DMS53 treated with DMSO at 0.1 percent for 48 hours (cell line): Measurements from ENCODE around the gene ST6GALNAC4.
A peak's percentile ranks its signal among the peaks of the same experiment; 100 is the strongest.

ENCODE experiments used
- DNase-seq: peaks from one replicate; lab custom pipeline; 2025; ENCODE audit not compliant: unreplicated experiment; lab: John Stamatoyannopoulos, UW

Gene ST6GALNAC4

DNA sequence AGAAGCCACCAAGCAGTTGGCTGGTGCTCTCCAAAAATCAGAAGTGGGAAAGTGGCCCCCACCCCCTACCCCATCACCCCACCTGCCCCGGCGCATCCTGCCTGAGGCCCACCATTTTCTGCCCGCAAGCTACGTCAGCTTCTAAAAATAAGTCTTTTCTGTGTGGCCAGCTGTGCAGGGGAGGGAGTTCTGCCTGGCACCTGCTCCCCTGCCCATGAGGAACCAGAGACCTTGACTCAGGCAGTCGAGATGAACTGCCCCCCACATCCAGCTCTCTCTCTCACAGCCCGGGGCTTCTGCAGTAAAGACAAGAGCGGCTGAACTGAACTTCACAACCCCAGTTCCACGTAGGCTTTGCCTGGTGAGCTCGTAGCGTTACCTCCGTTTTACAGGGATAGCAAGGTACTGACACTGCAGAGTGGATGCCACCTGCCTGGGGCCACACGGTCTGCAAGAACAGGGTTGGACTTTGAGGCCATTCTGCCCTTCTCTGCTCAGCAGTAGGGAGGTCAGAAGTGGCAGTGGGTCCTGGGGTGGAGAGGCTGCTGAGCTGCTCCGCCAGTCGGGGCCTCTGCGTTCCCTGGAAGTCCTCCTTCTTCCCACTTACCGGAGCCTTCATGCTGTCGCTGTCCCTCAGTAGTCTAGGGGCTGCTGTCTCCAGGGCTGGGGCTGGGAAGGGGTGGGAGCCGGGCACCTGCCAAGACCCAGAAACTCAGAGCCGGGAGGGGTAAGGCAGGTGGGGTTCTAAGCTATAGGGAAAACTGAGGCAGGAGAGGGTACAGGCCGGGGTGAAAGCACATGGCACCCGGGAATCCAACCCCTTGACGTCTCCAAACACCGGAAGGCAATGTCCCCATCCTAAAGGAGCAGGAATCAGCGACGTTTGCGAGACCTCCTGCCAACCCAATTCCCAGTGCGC is 781 bp downstream of the ST6GALNAC4 start:
- peak; percentile 76 for DNase-seq

DNA sequence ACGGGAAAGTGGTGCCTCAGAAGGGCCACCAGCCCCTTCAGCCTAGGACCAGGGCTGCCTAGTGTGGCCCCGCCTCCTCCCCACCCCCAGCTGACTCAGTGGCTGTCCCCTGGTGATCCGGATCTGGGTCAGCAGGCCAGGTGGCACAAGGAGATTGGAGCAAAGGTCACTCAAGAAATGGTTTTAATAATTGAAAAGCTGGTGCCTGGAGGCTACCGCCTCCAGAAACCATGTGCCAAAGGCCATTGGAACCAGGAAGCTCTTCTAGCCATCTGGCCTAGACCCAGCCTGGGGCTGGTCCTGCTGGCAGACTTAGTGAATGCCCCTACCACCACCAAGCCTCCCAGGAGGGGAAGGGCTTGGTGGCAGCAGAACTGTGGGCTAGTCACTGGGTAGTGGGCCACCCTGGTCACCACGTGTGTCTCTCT is 1.5 kb downstream of the ST6GALNAC4 start:
- no peak for DNase-seq

DNA sequence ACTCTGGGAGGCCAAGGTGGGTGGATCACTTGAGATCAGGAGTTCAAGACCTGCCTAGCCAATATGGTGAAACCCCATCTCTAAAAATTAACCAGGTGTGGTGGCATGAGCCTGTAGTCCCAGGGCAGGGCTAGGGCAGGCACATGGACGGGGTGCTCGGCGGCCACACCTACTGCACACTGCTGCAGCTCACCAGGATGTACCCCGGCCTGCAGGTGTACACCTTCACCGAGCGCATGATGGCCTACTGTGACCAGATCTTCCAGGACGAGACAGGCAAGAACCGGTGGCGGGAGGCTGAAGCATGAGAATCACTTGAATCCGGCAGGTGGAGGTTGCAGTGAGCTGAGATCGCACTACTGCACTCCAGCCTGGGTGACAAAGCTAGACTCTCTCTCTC is 3.2 kb downstream of the ST6GALNAC4 start:
- no peak for DNase-seq

DNA sequence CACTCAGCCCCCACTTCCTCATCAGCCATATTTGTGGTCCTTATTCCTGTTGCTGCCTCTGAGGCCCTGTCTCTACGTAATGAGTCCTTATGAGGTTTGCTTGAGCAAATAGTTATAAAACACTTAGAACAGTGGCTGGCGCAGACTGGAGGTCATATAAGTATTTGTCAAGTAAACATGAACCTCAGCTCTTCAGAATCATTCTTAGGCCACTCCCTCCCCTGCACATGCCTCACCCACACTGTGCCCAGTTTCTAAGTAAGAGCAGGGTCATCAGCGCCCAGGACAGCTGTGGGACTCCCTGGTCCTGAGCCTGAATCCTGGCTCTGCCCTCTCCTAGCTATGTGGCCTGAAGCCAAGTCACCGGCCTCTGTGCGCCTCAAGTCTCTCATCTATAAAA is 4.0 kb downstream of the ST6GALNAC4 start:
- DNase-seq = peak; percentile 92

DNA sequence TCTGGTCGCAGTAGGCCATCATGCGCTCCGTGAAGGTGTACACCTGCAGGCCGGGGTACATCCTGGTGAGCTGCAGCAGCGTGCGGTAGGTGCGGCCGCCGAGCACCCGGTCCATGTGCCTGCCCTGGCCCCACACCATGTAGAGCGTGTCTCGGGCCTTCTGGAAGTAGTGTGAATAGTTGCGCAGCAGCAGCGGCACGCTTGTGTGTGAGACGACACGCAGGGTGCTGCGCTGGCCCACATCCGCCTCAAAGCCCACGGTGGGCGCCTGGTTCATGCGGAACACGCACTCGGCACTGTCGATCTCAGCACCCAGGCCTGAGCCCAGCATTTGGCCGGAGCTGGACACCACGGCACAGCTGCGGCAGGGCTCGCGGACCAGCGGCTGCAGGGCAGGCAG is 4.5 kb downstream of the ST6GALNAC4 start:
- DNase-seq = no peak

DNA sequence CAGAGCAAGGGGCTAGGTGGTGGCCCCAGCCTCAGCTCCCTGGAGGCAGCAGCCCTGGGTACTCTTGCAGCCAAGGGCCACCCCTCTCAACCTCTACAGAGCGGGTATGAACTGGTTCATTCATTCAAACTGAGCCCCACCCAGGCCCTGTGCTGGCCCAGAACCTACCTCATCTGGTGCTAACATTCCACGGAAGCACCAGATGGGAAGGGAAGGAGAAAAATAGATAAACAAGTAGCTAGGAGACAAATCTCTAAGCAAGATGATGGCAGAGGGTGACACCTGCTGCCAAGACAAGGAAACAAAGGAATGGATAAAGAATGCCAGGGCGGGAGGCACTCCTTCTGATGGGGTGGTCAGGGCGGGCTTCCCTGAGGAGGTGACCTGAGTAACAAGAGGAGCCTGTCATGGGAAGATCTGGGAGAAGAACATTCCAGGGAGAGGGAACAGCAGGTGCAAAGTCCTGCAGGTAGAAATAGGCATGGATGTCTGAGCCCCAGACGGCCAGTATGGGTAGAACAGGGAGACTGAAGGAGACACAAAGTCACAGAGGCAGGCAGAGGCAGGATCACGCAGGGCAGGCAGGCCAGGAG is 6.1 kb downstream of the ST6GALNAC4 start:
- DNase-seq = no peak

DNA sequence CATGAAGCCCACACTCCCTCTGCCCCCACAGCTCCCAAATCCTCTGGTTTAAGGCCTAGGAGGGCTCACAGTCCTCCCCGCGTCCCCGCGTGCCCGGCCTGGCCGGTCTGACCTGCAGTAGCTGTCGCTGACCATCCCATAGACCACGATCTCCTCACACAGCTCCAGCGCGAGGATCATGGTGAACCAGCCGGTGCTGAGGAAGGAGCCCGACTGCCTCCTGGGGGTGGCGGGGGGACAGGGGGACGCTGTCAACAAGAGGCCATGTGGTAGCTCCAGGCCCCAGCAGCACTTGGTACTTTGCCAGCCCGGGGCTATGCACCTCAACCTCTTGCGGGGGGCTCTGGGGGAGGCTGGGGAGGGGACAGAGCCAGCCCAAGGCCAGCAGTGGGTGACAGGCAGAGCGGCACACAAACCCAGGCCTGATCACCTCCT is 7.0 kb downstream of the ST6GALNAC4 start:
- no peak for DNase-seq

DNA sequence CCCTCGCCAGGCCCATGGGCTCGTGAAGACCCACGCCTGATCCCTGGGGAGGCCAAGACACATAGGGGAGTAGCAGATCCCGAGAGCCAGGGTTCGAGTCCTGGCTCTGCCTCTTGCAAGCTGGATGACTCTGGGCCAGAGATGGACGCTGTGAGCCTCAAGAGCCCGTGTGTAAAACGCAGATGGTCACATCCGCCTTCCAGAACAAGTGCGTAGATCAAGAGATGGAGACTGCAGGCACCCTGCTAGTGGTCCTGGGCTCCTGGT is 8.2 kb downstream of the ST6GALNAC4 start:
- no peak for DNase-seq

DNA sequence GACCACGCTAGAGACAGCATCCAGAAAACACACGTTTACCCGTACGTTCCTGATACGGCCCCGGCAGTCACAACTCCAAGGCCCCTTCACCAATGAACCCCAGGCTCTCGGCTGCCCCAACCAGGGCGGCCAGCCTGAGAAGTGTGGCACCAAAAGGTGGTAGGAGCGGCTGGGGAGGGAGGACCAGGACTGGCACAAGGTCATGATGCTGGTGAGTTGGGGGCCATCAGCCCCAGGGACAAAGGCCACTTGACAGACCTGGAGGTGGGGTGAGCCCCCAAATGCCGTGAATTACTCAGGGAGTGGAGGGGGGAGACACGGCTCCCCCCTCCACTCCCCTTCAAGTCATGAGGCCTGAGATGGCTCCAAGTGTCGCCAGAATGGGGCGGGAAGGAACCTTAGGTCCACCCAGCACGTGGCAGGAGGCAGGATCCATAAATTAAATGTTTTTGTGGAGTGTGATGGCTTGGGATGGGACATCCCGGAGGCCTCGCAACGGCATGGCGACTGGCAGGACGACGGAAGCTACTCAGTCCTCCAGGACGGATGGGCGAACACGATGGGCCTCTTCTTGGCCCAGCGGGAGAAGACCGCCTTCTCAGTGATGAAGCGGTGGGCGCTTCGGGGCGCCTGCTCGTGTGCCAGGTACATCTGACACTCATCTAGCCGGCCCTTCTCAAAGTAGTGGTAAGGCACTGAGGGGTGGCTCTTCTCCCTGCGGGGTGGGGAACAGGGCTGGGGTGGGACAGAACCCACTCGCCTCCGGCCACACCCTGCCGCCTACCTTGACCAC is 8.8 kb downstream of the ST6GALNAC4 start:
- DNase-seq = no peak

DNA sequence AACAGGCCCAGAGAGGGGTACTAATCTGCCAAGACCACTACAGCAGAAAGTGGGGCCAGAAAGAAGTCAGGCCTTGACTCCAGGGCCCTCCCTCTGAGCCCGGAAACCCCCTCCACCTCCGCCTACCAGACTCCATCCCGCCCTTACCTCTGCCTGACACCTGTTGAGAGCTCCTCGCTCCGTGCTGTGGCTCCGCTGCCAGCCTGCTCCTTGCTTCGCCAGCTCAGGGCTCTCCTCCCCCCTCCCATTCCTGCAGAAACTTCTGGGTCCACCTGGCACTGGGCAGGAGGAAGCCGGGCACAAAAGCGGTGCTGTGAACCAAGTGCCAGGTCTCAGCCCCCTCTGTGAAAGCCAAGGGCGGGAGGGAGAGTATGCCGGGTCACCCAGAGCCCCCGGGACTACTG is 11.1 kb downstream of the ST6GALNAC4 start:
- DNase-seq = no peak

DNA sequence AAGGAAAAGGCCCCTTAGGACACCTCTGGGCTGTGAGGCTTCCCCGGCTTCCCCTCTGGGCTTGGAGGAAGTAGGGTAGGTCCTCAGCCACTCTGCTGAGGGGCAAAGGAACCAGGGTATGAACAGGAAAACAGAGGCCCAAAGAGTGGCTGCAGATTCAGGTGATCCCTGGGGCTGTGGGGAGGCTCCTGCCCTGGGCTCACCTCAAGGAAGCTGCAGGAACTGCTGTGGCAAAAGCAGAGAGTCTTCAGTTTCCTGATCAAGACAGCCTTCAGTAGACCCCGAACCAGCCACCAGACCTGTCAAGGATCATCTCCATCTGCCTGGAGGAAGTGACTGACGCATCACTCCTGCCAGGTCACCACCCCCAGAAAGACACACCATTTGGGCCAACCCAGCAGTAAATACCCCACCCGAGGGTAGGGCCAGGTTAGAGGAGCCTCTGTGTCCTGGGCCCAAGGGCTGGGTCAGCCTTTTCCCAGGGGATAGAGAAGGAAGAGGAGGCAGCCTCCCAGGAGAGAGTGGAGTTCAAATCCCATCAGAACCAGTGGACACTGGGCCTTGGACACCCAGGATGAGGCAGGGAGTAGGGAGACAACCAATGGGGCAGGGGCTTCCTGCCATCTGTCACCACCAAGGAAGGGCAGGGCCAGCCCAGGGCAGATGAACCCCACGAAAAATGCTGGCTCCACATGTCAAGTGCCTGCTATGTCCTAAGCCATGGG is 11.7 kb downstream of the ST6GALNAC4 start:
- DNase-seq = no peak

DNA sequence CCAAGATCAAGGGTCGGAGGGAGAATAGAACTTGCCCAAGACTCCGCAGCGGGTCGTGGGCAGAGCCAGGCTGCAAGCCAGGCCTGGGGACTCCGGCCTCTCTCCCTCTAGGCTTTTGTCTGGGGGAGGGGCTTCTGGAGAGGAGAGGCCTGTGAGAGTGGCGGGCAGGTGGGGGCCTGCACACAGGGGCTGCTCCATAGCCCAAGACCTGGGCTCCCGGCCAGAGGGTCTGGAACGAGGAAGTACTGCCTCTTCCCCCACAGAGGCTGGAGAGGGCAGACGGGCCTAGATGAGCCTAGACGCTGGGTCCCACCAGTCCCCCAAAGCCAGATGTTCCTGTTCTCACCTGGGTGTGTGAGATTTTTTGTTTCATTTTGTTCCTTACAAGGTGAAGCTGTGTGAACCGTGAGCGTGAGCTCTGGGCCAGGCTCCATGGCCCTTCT is 12.3 kb downstream of the ST6GALNAC4 start:
- DNase-seq = no peak

DNA sequence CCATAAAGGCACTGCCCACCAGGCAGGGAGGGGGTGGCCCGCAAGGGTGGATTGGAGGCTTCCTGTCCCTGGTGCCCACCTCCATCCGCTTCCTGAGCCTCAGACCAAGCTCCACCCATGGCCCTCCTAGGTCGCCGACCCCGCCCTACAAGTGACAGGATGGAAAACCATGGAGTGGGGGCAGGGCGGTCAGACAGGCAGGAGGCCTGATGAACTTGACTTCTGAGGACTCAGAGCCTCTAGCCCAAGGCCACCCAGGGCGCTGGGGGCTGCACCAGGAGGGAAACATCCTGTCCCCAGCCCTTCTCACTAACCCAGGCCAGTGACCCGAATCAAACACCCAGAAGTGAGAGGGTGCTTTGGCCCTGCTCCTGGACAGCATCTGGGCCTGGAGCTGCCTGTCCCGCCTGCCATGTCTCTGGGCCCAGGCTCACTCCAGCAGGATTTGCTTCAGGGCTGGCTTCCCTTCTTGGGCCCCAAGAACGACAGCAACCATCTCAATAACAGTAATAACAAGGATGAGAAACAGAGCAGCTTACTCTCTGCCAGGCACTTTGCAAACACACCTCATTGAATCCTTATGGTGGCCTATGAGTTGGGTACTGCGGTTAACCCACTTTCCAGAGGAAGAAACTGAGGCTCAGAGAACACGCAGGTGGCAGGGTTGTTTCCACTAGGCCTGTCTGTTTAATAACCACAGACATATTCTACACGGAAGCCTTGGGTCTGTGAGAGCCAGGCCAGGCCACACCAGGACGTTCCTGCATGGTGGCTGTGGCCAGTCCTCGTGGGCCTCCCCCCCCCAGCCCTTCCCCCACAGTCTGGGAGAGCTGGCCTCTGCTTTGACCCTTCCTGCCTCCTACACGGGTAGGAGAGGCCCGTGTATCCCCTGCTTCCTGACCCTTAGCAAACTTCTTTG is 13.0 kb downstream of the ST6GALNAC4 start:
- no peak for DNase-seq

DNA sequence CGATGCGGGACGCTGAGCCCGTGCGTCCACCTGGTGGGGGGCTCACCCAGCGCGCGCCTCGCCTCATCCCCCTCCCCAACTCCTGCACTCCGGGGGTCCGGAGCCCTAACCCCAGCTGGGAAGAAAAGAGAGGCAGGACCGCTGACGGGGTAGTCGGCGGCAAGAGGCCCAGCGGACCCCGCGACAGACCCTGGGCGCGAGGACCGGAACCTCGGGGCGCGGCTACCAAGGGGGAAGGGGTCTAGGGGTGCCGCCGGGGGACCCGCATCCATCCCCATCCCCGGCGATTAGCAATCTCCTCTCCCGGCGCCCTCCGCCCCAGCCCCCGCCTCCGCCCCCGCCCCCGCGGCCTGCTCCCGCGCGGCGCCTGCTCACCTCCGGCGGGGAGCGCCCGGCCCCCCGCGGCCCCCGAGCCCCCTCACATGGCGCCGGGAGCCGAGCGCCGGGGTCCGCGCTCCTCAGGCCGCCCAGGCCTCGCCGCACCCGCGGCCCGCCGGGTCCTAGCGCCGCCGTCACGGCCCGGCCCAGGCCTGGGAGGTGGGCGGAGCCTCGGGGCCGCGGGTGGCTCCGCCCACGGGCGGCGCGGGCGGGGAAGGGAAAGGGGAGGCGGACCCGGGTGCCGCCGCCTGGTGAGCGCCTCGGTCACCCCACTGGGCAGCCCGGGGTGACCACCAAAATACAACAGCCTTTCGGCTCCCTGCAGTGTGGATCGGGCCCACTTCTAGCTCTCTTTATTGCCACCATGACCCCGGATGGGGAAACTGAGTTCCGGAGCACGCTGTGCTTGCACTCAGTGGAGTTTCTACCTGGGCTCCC is 17.5 kb downstream of the ST6GALNAC4 start, which contains the start of gene ST6GALNAC6:
Gene ST6GALNAC6 (minus strand): TSS at position 476 of the 816 bp plus-strand sequence. CDS start 1,622 bp downstream, outside the sequence.
- peak; percentile 24 for DNase-seq

DNA sequence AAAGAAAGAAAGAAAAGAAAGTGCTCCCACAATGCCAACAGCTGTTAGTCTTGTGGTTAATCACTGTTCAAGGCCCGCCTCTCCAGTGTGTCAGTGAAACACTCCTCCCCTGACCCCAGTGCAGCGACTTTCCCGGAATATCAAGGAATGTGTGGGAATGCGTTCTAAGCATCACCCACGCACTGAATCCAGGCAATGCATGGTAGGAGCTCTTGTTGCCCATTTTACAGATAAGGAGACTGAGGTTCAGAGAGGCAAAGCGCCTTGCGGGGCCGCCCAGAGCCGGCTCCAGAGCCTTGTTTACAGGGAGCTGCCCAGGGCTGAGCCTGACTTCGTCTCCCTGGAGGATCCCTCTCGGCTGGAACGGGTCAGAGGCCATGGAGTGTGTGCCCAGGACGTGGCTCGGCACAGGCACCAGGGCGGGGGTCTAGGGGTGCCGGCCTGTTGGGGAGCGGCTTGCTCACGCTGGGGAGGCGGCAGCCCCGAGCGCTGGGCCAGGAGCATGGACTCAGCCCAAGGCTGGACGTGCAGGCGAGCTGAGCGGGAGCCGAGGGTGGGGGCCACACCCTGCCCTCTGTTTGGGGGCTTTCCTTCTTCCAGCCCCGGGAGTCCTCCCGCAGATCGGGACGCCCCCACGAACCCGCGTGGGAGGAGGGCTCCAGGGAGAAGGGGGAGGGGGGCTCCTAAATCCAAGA is 18.3 kb downstream of the ST6GALNAC4 start:
- DNase-seq = no peak

DNA sequence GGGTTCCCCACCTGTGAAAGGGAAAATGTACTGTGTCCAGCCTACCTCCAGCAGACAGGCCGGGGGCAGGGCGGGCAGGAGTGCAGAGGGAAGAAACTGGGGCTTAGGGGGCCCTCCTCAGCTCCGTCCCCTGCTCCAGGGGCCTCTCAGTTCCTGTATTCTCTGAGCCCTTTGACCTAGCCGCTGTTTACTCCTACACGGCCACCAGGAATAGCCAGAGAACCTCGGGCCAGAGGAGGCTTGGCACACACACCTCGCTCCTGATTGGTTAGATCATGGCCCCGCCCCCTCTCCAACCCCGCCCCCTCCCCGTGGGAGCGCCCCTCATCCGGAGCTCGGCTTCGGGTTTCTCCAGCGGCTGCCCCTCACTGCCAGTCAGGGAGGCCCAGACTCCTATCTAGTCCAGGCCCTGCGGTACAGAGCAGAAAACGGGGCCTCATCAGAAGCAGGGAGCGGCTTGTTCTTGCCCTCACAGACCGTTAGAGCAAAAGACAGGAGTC is 19.6 kb downstream of the ST6GALNAC4 start:
- DNase-seq = no peak

DNA sequence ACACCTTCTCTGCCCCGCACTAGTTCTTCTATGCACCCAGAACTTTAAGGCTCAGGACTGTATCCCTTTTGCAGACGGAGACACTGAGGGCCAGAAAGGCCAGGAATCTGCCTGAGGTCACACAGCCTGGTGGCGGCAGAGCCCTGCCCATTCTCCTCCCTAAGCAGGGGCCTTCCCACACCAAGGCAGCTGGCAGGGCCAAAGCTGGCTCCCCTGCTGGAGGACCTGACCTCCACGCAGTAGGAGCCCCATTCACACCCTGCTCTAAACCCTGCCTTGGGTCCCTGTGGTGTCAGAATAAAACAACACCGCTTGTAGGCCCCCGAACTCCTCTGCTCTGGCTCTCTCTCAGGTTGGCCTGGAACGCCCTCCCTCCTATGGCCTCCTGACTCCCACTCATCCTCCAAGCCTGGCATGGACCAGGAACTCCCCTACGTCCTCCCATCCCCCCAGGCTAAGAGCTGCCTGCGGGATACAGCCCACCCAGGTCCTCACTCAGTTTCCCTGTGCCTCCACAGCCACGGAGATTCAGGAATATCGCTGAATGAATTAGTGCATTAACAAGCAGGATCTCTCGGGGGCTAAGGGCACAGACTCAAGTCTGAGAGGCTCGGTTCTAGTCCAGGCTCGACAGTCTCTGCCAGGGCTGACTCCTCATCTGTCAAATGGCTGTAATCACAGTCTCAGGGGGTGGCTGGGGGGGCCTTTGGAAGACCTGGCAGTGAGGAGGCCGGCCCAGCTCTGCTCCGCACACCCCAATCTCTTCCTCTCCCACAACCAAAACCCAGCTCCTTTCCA is 20.2 kb downstream of the ST6GALNAC4 start:
- no peak for DNase-seq

DNA sequence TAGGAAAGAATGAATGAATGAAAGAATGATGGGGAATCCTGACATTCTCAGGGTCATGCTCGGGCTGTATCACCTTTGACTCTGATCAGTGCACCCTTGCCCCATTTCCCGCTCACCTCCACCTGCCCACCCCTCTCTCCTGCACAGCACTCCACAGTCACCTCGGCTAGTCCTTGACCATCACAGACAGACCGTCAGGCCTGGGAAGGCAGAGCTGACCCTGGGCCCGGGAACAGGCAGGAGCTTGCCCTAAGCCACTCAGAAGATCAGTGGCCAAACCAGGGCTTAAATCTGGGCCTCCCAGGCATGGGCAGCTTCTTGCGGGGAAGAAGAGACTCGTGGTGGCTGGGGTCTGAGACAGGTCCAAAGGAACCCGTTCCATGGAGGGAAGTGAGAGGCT is 21.0 kb downstream of the ST6GALNAC4 start:
- no peak for DNase-seq
